Midbrain (tissue), 1 donor: ENCODE results near the gene STPG2.
A peak's percentile ranks its signal among the peaks of the same experiment; 100 is the strongest.

Experiments used
- DNase-seq: peaks from one replicate; lab custom pipeline; 2025; lab: John Stamatoyannopoulos, UW

Gene STPG2

DNA sequence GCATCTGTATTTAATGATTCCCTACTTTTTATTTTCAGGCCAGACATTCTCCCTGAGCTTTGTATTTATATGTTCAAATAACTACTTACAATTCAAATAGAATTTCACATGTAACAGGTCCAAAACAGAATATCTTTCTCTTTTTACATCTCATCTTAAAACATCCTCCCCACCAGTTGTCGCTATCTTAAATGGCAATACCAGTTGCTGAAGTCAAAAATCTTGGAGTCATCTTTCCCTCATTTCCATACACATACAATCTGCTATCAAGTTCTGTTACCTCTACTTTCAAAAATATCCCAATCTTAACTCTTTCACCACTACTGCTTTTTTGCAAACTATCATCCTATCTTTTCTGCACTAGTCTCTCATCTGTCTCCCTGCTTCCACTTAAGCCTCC is 330.5 kb downstream of the STPG2 start:
- no peak for DNase-seq

- no peak for DNase-seq
Observed at GRCh38 chr4:97786306-97786920, 356.9 kb downstream of the STPG2 start.

DNA sequence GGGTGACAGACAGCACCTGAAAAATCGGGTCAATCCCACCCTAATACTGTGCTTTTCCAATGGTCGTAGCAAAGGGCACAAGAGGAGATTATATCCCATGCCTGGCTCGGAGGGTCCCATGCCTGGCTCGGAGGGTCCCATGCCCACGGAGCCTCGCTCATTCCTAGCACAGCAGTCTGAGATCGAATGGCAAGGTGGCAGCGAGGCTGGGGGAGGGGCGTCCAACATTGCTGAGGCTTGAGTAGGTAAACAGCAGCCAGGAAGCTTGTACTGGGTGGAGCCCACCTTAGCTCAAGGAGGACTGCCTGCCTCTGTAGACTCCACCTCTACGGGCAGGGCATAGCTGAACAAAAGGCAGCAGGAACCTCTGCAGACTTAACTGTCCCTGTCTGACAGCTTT is 365.1 kb downstream of the STPG2 start:
- no peak for DNase-seq

DNA sequence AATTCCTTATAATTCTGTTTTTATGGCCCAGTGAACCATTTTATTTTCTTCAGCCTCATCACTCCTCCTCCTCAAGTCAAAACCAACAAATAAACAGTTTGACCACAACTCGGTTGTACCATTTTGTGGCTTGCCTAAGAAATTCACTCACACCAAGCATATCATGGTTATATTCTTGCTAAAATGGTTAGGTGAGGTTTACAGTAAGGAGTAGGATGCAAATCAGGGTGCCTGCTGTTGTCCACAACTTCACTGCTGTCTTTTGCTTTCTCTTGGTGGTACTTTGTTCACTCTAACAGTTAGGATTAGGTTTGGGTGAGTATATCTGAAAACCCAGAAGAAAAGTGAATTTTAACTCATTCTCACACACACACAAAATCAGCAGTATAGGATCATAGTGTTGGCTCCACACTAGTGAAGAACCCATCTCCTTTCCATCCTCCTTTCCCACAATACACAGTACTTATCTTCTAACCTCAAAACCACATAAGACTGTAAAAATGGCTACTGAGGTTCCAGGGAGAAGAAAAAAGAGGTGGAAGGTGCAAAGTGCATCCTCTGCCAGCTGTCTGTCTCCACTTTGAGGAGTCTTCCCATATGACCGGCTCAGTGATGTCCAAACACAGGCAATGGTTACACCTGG is 368.8 kb downstream of the STPG2 start:
- DNase-seq = no peak

GRCh38 chr4:97770222-97770621 is 373.1 kb downstream of the STPG2 start:
- no peak for DNase-seq

DNA sequence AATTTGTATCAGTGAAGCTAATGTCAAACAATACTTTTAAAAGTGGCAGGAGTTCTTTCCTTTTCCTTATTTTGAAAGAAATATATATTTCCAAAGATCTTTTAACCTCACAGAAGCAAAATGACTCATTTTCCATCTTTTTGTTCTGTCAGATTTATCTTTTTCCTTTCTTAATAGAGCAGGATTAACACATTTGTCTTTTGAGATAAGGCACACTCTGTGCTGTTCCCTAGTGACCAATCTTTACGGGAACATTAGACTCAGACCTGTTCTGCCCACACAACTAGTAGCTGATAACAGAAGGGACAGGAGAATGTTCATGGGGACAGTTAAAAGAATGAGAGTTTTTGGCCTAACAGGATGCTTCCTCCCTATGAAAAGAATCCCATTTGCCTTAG is 381.2 kb downstream of the STPG2 start:
- no peak for DNase-seq

- DNase-seq = no peak
Observed at GRCh38 chr4:97761445-97762114, 381.7 kb downstream of the STPG2 start.

- no peak for DNase-seq
Observed at GRCh38 chr4:97759785-97760184, 383.5 kb downstream of the STPG2 start.

DNA sequence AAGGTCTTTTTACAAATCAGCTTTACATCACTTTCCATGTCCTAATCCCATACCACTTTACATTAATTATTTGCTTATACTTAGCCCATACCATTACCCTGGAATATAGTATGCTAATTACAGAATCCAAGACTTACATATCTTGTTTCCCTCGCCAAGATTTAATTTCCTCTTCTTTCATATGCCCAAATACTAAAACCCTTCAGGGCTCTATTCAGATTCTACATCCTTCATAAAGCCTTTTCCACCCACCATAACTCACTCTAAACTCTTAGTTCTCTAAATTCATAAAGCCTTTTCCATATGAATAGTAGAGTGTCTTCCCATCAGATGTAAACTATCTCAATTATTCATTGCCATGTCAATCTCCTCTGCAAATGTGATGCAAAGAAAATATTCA is 390.7 kb downstream of the STPG2 start:
- no peak for DNase-seq

- no peak for DNase-seq
Observed at GRCh38 chr4:97747945-97748344, 395.3 kb downstream of the STPG2 start.

GRCh38 chr4:97720869-97721432 is 422.3 kb downstream of the STPG2 start:
- peak; percentile 24 for DNase-seq

- no peak for DNase-seq
Observed at GRCh38 chr4:97691111-97691605, 452.1 kb downstream of the STPG2 start.

DNA sequence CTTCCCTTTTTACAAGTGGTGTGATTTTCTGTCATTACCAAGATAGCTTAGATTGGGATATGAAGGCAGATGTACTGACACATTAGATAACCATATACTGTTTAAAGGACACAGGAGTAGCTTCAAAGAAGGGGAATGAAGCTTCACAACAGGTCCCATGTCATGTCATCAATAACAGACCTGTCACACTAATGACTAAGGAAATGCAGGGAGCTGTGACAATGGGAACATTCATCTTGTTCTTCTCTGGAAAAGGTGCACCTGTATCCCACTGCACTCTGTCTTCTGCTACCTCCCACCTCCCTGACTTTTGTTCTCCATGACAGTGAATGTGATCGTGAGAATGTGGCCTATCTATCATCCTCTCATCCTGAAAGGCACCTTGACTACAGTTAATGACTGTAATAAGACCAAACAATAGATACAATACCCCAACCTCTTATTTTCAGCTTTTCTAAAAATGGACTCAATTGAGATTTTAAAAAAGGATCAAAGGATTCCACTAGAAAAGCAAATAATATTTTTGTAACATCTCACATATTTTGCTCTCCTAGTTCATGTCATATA is 472.5 kb downstream of the STPG2 start:
- no peak for DNase-seq

GRCh38 chr4:97665553-97665952 is 477.7 kb downstream of the STPG2 start:
- DNase-seq = no peak

DNA sequence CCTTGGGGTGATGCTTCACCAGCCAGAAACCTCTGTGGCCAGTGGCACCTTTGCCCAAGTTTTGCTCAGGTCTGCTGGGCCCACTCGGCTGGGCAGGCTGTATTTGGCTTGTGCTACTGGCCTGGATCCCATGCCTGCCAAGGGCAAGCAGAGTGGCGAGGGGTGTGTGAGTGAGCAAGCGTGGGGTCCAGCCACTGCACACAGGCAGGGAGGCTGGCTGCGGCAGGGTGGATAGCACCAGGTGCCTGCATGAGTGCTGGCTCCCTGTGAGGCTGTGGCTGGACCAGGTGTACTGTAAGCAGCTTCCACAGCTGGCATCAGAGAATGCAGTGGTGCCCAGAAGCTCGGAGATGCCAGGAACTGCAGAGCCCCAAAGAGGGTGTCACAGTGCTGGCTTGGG is 478.5 kb downstream of the STPG2 start:
- DNase-seq = no peak

- DNase-seq = no peak
Observed at GRCh38 chr4:97662133-97662532, 481.1 kb downstream of the STPG2 start.

DNA sequence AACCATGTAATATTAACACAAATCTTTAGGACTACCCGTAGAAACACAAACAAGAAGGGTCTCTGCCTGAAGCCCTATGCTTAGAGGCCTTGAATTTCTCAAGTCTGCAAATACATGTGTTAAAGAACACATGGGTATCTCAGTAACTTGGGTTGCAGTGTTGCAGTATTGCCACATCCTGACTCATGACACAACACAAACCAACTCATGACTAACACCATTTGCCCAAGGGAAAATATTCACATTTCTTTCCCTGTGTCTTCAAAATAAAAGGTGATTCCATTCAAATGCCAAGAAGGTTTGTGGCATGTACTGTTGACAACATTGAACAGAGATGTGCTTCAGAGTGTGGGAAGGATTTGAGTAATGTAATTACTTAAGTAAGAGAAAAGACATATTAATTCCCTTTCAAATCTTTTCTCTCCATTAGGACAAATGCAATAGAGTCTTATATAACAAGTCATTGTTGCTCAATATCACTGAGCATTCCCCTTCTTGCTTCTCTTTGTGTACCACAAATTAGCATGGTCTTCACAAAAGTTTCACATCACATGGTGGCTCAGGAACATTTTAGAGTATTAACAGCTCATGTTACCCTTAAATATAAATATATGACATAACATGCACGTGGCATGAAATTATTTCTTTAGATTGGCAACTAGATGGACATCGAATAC is 487.1 kb downstream of the STPG2 start:
- no peak for DNase-seq

DNA sequence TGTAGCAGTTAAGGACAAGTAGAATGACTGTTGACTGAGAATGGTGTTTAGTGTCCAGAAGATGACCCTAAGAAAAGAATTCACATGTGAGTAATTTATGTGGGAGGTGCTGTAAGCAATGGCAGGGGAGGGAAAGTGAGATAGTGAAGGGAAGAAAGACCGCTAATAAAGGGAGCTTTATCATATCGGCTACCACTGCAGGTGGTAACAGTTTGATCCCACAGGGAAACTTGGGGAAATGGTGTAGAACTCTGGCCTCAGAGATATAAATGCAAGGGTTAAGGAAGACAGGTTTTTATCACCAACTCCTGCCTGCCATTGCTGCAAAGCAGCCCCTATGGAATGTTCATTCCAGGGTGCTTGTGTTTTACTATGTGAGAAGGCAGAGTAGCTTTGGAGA is 489.6 kb downstream of the STPG2 start:
- DNase-seq = no peak

GRCh38 chr4:97646997-97647396 is 496.3 kb downstream of the STPG2 start:
- DNase-seq = no peak

- no peak for DNase-seq
Observed at GRCh38 chr4:97645071-97645821, 498.0 kb downstream of the STPG2 start.

DNA sequence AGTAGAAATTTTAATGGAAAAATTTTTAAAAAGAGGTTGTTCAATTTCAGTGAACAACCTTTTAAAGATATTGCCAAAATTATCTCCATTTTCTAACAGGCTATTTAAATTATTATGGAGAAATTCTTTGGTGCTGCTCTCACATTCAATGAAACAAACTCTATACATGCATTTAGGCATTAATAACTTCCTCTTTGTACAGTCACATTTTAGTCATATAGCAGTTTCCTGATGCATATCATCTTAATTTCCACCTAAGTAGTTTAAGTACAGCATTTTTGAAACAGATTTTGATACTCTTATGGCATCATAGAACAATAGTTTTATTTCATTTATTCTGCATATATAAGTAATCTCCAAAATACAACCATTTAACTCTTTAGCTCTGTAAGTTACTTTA is 500.1 kb downstream of the STPG2 start:
- DNase-seq = no peak
